Hippocampal formation (tissue), 2 donors: ENCODE measurements around the gene SPATA31D4.

Experiments used
- DNase-seq, 2 donors: peaks; one replicate each; lab custom pipeline; 2025; lab: John Stamatoyannopoulos, UW

The SPATA31D4 gene

DNA sequence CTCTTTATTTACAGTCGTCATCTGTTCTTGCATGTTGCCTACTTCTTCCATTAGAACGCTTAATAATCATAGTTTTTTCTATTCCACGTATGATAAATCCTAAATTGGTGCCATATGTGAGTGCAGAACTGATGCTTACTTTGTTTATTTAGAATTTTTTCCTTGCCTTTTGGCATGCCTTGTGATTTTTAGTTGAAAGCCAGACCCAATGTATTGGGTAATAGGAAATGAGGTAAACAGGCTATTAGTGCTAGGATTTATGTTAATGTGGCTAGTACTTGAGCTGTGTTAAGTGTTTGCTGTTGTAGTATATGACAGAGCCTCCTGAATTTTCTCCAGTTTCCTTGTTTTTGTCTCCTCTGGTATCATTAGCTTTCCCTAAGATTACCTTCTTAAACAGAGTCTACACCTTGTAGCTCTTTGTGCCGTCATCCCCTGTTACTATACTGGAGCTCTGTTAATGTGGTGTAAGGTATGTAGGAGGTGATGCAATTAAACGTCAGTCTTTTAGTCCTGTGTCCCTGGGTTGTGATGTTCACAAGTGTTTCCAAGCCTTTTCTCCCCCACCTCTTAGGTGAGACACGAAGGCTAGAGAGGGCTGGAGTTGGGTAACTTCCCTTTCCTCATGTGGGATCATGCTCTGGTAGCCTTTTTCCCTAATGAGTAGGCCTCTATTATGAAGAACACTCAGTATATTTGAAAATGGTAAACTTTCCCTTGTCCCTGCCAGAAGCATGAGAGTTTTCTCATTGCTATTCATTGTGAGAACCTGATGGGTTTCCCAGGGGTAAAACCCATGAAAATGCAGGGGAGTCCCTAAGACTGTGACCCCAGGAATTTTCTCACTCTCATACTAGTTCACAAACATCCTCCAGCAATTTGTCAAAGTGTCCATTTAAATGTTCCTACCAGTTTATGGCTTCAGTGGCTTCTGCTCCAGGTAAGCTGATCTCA lies 36.3 kb downstream of the SPATA31D4 start:
- DNase-seq = no peak

DNA sequence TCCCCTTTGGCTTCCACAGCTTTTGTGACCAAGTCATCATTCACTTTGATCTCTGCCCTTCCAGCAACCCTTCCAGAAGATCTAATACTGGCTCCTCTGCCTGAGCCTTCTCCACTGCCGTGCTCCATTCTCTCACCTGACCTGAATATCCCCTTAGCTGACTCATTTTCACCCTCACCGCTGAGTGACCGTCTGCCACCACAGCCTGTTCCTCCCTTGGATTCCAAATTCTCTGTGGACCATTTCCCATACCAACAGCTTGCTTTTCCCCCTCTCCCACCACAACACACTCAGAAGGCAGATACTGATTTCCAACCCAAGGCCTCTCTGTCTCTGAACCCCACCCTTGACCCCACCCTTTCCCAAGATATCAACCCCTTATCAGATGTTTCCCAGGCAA lies 39.8 kb downstream of the SPATA31D4 start:
- no peak for DNase-seq

DNA sequence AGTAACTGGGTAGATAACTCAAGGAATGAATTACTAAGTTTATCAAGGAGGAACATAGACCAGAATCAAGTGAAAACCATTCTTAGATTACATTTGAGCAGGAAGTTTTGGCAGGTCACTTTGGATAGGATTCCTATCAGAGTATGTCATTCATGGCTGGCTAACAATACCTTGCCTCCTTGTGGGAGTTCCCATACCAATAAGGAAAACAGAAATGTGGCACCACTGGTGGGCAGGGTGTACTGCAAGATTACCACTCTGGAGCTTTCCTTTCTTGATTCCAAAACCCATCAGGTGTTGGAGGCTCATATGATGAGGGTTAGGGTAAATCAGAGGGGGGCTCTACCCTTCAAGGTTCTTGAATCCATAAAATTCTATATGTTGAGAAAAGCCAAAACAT lies 41.7 kb downstream of the SPATA31D4 start:
- no peak for DNase-seq

- DNase-seq = no peak
These were observed 43.5 kb downstream of the SPATA31D4 start for GRCh38 chr9:81971727-81972126.

DNA sequence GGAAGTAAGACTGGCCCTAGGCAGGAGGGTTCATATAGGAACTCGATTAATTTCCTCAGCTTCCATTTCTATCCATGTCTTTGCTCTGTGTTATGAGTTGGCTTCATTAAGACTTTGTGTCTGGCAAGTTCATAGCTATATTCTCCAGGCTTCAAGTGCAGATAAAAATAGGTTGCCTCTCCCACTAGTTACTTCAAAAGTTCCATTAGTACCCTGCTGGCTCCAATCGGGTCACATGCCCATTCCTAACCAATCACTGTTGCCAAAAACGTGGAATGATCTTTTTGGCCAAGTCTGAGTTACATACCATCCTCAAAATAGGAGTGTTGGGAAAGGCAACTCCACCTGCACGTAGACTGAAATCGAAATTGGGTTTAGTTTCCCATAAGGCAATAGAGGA lies 46.5 kb downstream of the SPATA31D4 start:
- DNase-seq = no peak

GRCh38 chr9:81976351-81976750 lies 48.1 kb downstream of the SPATA31D4 start:
- no peak for DNase-seq

DNA sequence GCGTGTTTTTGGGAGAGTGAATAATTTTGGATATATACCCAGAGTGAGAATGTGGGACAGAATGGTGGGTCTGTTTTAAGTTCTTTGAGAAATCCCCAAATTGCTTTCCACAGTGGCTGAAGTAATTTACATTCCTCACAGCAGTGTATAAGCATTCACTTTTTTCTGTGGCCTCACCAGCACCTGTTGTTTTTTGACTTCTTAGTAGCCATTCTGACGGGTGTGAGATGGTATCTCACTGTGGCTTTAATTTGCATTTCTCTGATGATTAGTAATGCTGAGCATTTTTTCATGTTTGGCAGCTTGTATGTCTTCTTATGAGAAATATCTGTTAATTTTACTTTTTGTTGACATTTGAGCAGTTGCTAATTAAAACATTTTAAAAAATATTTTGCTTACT lies 51.0 kb downstream of the SPATA31D4 start:
- no peak for DNase-seq

- DNase-seq = no peak
These were observed 52.3 kb downstream of the SPATA31D4 start for GRCh38 chr9:81980568-81980967.

GRCh38 chr9:81981883-81982282 lies 53.7 kb downstream of the SPATA31D4 start:
- DNase-seq = no peak
